ENCODE data around the gene ZNF320.
A peak's percentile ranks its signal among the peaks of the same experiment; 100 is the strongest.
"Not testable (repeated sequence)": the region's sequence is repeated elsewhere in the genome, so short reads cannot be mapped to it uniquely, and the experiment has no call there.

The ZNF320 gene

GRCh38 chr19:52871466-52871865, 26.0 kb downstream of the ZNF320 start:
- Histone ChIP-seq H3K27me3 (ENCODE audit: control insufficient read depth, insufficient read depth, low read length) (no peaks in the 10 kb centered on the region), H3K9me3 (ENCODE audit: control insufficient read depth, insufficient read depth, low read depth, low read length) (no peaks in the 10 kb centered on the region), H3K4me3 (ENCODE audit: low read depth, low read length) (no peak overlapping the region), H3K9ac (ENCODE audit: low read length) (no peak overlapping the region), H3K4me1 (ENCODE audit: control insufficient read depth, insufficient read depth, low read length) (no peaks in the 10 kb centered on the region), H3K36me3 (ENCODE audit: control insufficient read depth, insufficient read depth, low read length) (no peaks in the 10 kb centered on the region), H3K27ac (ENCODE audit: low read depth, low read length) (no peak overlapping the region)

- not testable (repeated sequence) for H3K27me3 ChIP-seq (ENCODE audit: control insufficient read depth, insufficient read depth, low read length); H3K36me3 ChIP-seq (ENCODE audit: control insufficient read depth, insufficient read depth, low read length); H3K27ac ChIP-seq (ENCODE audit: low read depth, low read length); H3K9ac ChIP-seq (ENCODE audit: low read length); H3K4me3 ChIP-seq (ENCODE audit: low read depth, low read length); H3K4me1 ChIP-seq (ENCODE audit: control insufficient read depth, insufficient read depth, low read length); H3K9me3 ChIP-seq (ENCODE audit: control insufficient read depth, insufficient read depth, low read depth, low read length)
Observed at GRCh38 chr19:52868031-52868430, 29.4 kb downstream of the ZNF320 start.

GRCh38 chr19:52857378-52858191, 39.9 kb downstream of the ZNF320 start, which contains the start of gene ZNF468:
Gene ZNF468 (minus strand): TSS chr19:52857619. CDS start chr19:52854272, 3,347 bp downstream.
- Histone ChIP-seq H3K36me3 (ENCODE audit: control insufficient read depth, insufficient read depth, low read length) (peaks cover 16% of the 10 kb centered on the region), H3K9ac (ENCODE audit: low read length) (peak within 1 kb of the TSS; percentile 83), H3K4me3 (ENCODE audit: low read depth, low read length) (peak within 1 kb of the TSS; percentile 94), H3K27ac (ENCODE audit: low read depth, low read length) (peak within 1 kb of the TSS; percentile 16; the same call in 1 of the 2 replicates)
- not testable (repeated sequence) for H3K9me3 ChIP-seq (ENCODE audit: control insufficient read depth, insufficient read depth, low read depth, low read length); H3K4me1 ChIP-seq (ENCODE audit: control insufficient read depth, insufficient read depth, low read length); H3K27me3 ChIP-seq (ENCODE audit: control insufficient read depth, insufficient read depth, low read length)

- Histone ChIP-seq H3K9ac (ENCODE audit: low read length) (peak overlapping the region; percentile 83), H3K4me3 (ENCODE audit: low read depth, low read length) (peak overlapping the region; percentile 94), H3K36me3 (ENCODE audit: control insufficient read depth, insufficient read depth, low read length) (peaks cover 20% of the 10 kb centered on the region)
- not testable (repeated sequence) for H3K27me3 ChIP-seq (ENCODE audit: control insufficient read depth, insufficient read depth, low read length); H3K4me1 ChIP-seq (ENCODE audit: control insufficient read depth, insufficient read depth, low read length); H3K9me3 ChIP-seq (ENCODE audit: control insufficient read depth, insufficient read depth, low read depth, low read length); H3K27ac ChIP-seq (ENCODE audit: low read depth, low read length)
Observed at GRCh38 chr19:52856540-52857377, 40.7 kb downstream of the ZNF320 start.

Data from HUES6 (cell line).